ENCODE results near the gene ARHGAP31. TPM values are rescaled to one million over a fixed set of nuclear protein-coding genes. Genes with fewer than 3 reads are reported as not detected.
"Not testable (repeated sequence)": the region's sequence is repeated elsewhere in the genome, so short reads cannot be mapped to it uniquely, and the experiment has no call there.

The ARHGAP31 gene
- polyA plus RNA-seq, 4 donors, result 0.89 to 6.4 (median 4.0) TPM

DNA sequence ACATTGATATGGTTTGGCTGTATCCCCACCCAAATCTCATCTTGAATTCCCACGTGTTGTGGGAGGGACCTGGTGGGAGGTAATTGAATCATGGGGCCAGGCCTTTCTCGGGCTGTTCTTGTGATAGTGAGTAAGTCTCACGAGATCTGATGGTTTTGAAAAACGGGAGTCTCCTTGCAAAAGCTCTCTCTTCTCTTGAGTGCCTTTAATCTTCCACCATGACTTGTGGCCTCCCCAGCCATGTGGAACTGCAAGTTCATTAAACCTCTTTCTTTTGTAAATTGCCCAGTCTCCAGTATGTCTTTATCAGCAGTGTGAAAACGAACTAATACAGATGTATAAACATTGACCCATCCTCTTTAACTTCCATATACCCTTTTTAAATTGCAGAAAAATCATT lies 26.6 kb downstream of the ARHGAP31 start:
- H3K9me3 ChIP-seq (ENCODE audit: control insufficient read depth in 2 of 2, insufficient read depth in 1 of 2, low read depth in 1 of 2, low read length in 1 of 2); FAIRE-seq; H3K4me1 ChIP-seq (ENCODE audit: control insufficient read depth in 3 of 3, insufficient read depth in 2 of 3, low read depth in 1 of 3, low read length in 2 of 3); H3K27me3 ChIP-seq (ENCODE audit: control insufficient read depth in 3 of 3, insufficient read depth in 3 of 3, low read length in 3 of 3); H3K36me3 ChIP-seq (ENCODE audit: control insufficient read depth in 3 of 3, insufficient read depth in 2 of 3, low read depth in 1 of 3, low read length in 3 of 3); H3K27ac ChIP-seq (ENCODE audit: low read depth in 1 of 3, low read length in 2 of 3); DNase-seq; H3K4me3 ChIP-seq (ENCODE audit: low read depth in 1 of 3, low read length in 3 of 3): not testable (repeated sequence)
- 77 to 86% (median 81%) methylated on average over 5 of the region's 5 CpGs for WGBS, 3 donors

DNA sequence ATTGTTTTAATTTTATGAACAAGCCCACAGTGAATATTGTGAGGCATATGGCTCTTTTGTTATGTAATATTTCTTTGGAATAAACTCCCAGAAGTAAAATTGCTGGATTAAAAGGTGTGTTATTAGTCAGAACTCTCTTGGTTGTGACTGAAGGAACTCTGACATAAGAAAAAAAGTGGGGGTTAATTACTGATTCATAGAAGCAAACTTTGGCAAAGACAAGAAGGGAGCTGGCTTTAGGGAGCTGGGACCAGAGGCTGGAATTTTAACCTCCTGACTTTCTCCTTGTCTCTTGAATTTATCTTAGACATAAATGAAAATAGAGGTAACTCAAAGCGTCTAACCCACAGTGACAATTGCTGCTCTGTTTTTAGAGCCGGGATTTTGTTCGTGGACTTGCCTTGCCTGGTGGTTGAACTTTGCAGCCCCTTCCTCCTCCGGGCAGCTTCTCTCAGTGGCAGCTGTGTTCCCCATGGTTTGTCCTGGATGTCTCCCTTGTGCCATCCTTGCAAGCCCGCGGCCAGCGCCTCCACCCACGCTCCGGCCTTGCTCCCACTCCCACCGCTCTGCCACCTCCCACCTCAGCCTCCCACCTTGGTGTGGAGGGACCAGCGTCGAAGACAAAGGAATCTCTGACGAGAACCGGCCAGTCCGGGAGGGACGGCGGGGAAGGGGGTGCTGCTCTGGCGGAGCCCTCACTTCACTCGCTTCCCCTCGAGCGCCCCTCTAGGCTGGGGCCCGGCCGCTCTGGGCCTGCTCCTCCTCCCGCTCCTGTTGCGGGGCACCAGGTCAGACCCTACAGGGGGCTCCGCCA lies 28.0 kb downstream of the ARHGAP31 start:
- FAIRE-seq (no peak), DNase-seq (peak in 1 of 2 donors; percentile 76)
- peaks cover 0 to 7% (median 4%) of the 10 kb centered on the region in 3 donors for H3K4me1 ChIP-seq (ENCODE audit: control insufficient read depth in 3 of 3, insufficient read depth in 2 of 3, low read depth in 1 of 3, low read length in 2 of 3)
- H3K27me3 ChIP-seq (ENCODE audit: control insufficient read depth in 3 of 3, insufficient read depth in 3 of 3, low read length in 3 of 3), result no peaks in the 10 kb centered on the region
- H3K36me3 ChIP-seq (ENCODE audit: control insufficient read depth in 3 of 3, insufficient read depth in 2 of 3, low read depth in 1 of 3, low read length in 3 of 3), result no peaks in the 10 kb centered on the region
- WGBS, 3 donors, result 2 to 3% (median 2%) methylated on average over 21 to 26 of the region's 26 CpGs
- H3K4me3 ChIP-seq (ENCODE audit: low read depth in 1 of 3, low read length in 3 of 3), result peak overlapping the region; percentile 49 to 76 (median 69)
- H3K9me3 ChIP-seq (ENCODE audit: control insufficient read depth in 2 of 2, insufficient read depth in 1 of 2, low read depth in 1 of 2, low read length in 1 of 2), result no peaks in the 10 kb centered on the region
- peak overlapping the region; percentile 41 to 96 (median 73) for H3K27ac ChIP-seq (ENCODE audit: low read depth in 1 of 3, low read length in 2 of 3)

DNA sequence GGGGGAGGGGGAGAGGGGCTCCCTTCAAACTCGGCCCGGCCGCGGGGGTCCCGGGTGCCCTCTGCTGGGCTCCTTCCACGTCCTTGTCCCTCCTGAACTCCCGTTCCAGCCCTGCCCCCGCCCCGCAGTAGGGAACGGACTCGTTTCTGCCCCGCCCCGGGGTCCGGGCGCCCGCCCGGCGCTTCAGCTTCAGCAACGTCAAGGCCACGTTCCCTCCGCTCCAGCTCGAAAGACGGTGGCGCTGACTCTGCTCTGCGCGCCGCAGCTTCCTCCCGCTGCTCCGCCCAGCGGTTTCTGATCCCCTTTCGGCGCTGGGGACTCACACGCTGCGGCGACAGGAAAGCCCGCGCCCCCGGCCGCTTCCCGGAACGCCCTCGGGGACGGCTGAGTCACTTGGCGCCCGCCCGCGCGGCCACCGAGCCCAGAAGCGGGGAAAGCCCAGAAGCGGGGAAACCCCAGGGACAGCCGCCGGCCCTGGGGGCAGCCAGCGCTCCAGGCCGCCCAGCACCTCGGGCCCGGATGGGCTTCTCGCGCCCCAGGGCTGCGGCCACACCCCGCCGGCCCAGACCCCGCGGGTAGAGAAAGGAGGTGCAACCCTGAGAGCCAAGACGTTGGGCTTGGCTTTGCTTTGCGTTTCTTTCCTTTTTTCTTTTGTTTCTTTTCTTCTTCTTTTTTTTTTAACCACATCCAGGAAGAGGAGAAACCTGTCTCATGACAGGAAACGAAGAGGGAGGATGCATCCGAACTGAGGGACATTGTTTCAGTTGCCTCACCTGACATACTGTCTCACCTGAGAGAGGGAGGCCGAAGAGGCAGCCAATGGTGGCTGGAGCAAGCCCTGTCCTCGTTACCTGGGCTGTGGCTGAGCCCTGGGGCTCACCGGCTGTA lies 28.9 kb downstream of the ARHGAP31 start:
- Histone ChIP-seq H3K9me3 (ENCODE audit: control insufficient read depth in 2 of 2, insufficient read depth in 1 of 2, low read depth in 1 of 2, low read length in 1 of 2) (no peaks in the 10 kb centered on the region), H3K4me3 (ENCODE audit: low read depth in 1 of 3, low read length in 3 of 3) (peak overlapping the region; percentile 49 to 76 (median 69)), H3K4me1 (ENCODE audit: control insufficient read depth in 3 of 3, insufficient read depth in 2 of 3, low read depth in 1 of 3, low read length in 2 of 3) (peaks cover 0 to 7% (median 4%) of the 10 kb centered on the region in 3 donors), H3K27ac (ENCODE audit: low read depth in 1 of 3, low read length in 2 of 3) (peak overlapping the region; percentile 41 to 96 (median 73)), H3K36me3 (ENCODE audit: control insufficient read depth in 3 of 3, insufficient read depth in 2 of 3, low read depth in 1 of 3, low read length in 3 of 3) (no peaks in the 10 kb centered on the region), H3K27me3 (ENCODE audit: control insufficient read depth in 3 of 3, insufficient read depth in 3 of 3, low read length in 3 of 3) (no peaks in the 10 kb centered on the region)
- DNase-seq (peak; percentile 64 to 92), FAIRE-seq (no peak)
- WGBS, 3 donors, result 1 to 2% (median 2%) methylated on average over 64 to 71 of the region's 71 CpGs

DNA sequence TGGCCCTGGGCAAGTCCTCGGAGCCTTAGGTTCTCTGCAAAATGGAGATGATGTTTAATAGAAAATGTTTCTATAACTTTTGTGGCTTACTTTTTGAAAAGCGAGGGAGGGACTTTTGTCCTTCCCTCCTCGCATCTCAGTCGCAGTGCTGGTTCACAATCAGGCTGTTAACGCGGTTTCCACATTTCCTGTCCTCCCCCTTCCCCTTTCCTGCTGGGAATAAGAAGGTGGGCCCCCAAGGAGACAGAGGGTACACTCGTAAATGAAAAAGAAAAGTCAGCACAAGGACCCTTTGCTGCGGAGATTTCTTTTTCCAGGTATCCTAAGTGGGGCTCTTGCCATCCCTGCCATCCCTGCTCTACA lies 29.5 kb downstream of the ARHGAP31 start:
- 61 to 85% (median 72%) methylated on average over 8 of the region's 8 CpGs for WGBS, 3 donors
- Histone ChIP-seq H3K4me1 (ENCODE audit: control insufficient read depth in 3 of 3, insufficient read depth in 2 of 3, low read depth in 1 of 3, low read length in 2 of 3) (peaks cover 0 to 7% (median 4%) of the 10 kb centered on the region in 3 donors), H3K27me3 (ENCODE audit: control insufficient read depth in 3 of 3, insufficient read depth in 3 of 3, low read length in 3 of 3) (no peaks in the 10 kb centered on the region), H3K4me3 (ENCODE audit: low read depth in 1 of 3, low read length in 3 of 3) (peak overlapping the region in 2 of 3 donors; percentile 69 to 76), H3K36me3 (ENCODE audit: control insufficient read depth in 3 of 3, insufficient read depth in 2 of 3, low read depth in 1 of 3, low read length in 3 of 3) (no peaks in the 10 kb centered on the region), H3K9me3 (ENCODE audit: control insufficient read depth in 2 of 2, insufficient read depth in 1 of 2, low read depth in 1 of 2, low read length in 1 of 2) (no peaks in the 10 kb centered on the region), H3K27ac (ENCODE audit: low read depth in 1 of 3, low read length in 2 of 3) (peak overlapping the region; percentile 41 to 96 (median 73))
- DNase-seq, result no peak
- FAIRE-seq, result no peak

DNA sequence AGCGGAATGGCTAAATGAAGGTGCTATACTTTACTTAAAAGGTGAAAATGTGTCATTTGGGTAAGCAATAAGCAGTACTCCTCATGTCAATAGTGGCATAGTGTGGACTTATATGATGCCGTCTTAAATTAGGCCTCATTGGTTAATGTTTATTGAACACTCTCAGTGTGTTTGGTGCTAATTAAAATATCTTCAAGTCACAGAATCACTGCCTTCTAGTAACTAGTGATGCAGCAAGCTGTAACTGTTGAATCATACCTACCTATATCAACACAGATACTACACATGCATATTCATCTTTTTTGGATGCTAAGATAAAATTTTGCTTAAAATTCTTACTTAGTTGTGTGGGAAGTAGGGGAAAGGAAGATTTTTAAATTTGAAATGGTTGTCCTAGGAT lies 30.7 kb downstream of the ARHGAP31 start:
- no peak overlapping the region for H3K27ac ChIP-seq (ENCODE audit: low read depth in 1 of 3, low read length in 2 of 3)
- H3K9me3 ChIP-seq (ENCODE audit: control insufficient read depth in 2 of 2, insufficient read depth in 1 of 2, low read depth in 1 of 2, low read length in 1 of 2), result no peaks in the 10 kb centered on the region
- peaks cover 0 to 7% (median 4%) of the 10 kb centered on the region in 3 donors for H3K4me1 ChIP-seq (ENCODE audit: control insufficient read depth in 3 of 3, insufficient read depth in 2 of 3, low read depth in 1 of 3, low read length in 2 of 3)
- H3K27me3 ChIP-seq (ENCODE audit: control insufficient read depth in 3 of 3, insufficient read depth in 3 of 3, low read length in 3 of 3), result no peaks in the 10 kb centered on the region
- FAIRE-seq (no peak), DNase-seq (no peak)
- WGBS, 3 donors, result 48 to 59% (median 53%) methylated on average over 2 of the region's 2 CpGs
- no peak overlapping the region for H3K4me3 ChIP-seq (ENCODE audit: low read depth in 1 of 3, low read length in 3 of 3)
- H3K36me3 ChIP-seq (ENCODE audit: control insufficient read depth in 3 of 3, insufficient read depth in 2 of 3, low read depth in 1 of 3, low read length in 3 of 3), result no peaks in the 10 kb centered on the region

DNA sequence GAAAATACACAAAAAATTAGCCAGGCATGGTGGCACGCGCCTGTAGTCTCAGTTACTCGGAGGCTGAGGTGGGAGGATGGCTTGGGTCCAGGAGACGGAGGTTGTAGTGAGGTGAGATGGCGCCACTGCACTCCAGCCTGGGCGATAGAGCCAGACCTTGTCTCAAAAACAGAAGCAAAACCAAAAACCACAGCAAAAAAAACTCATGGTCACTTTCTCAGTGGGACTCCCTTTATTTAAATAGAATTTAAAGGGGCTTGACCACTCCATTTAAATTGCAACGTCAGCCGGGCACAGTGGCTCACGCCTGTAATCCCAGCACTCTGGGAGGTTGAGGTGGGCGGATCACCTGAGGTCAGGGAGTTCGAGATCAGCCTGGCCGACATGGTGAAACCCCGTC lies 32.8 kb downstream of the ARHGAP31 start:
- H3K4me1 ChIP-seq (ENCODE audit: control insufficient read depth in 3 of 3, insufficient read depth in 2 of 3, low read depth in 1 of 3, low read length in 2 of 3), result peaks cover 0 to 6% (median 4%) of the 10 kb centered on the region in 3 donors
- H3K9me3 ChIP-seq (ENCODE audit: control insufficient read depth in 2 of 2, insufficient read depth in 1 of 2, low read depth in 1 of 2, low read length in 1 of 2), result no peaks in the 10 kb centered on the region
- H3K4me3 ChIP-seq (ENCODE audit: low read depth in 1 of 3, low read length in 3 of 3), result no peak overlapping the region
- no peak for FAIRE-seq
- WGBS, 3 donors, result 86 to 93% (median 92%) methylated on average over 13 of the region's 13 CpGs
- DNase-seq, result no peak
- no peaks in the 10 kb centered on the region for H3K36me3 ChIP-seq (ENCODE audit: control insufficient read depth in 3 of 3, insufficient read depth in 2 of 3, low read depth in 1 of 3, low read length in 3 of 3)
- H3K27ac ChIP-seq (ENCODE audit: low read depth in 1 of 3, low read length in 2 of 3), result no peak overlapping the region
- no peaks in the 10 kb centered on the region for H3K27me3 ChIP-seq (ENCODE audit: control insufficient read depth in 3 of 3, insufficient read depth in 3 of 3, low read length in 3 of 3)

DNA sequence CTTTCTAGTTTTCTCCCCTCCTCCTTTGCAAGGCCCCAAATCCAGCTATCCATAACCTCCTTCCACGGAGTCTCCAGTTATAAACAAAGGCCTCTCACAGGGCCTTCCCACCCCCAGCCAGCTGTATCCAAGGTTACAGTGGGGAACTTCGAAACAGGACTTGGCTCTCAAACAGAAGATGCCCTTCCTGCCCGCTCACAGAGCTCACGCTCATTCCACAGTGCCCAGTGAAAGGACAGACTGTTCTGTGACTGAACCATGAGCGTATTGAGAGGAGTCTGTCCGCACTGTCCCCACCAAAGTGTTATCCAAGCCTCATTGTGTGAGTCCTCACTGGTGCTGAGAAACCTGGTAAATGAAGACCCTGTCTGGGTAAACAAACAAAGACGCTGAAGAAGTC lies 35.4 kb downstream of the ARHGAP31 start:
- WGBS, 3 donors, result 72 to 80% (median 75%) methylated on average over 7 of the region's 7 CpGs
- Histone ChIP-seq H3K9me3 (ENCODE audit: control insufficient read depth in 2 of 2, insufficient read depth in 1 of 2, low read depth in 1 of 2, low read length in 1 of 2) (no peaks in the 10 kb centered on the region), H3K27ac (ENCODE audit: low read depth in 1 of 3, low read length in 2 of 3) (peak overlapping the region in 1 of 3 donors; percentile 11), H3K4me1 (ENCODE audit: control insufficient read depth in 3 of 3, insufficient read depth in 2 of 3, low read depth in 1 of 3, low read length in 2 of 3) (no peaks in the 10 kb centered on the region), H3K27me3 (ENCODE audit: control insufficient read depth in 3 of 3, insufficient read depth in 3 of 3, low read length in 3 of 3) (no peaks in the 10 kb centered on the region), H3K4me3 (ENCODE audit: low read depth in 1 of 3, low read length in 3 of 3) (no peak overlapping the region), H3K36me3 (ENCODE audit: control insufficient read depth in 3 of 3, insufficient read depth in 2 of 3, low read depth in 1 of 3, low read length in 3 of 3) (no peaks in the 10 kb centered on the region)
- DNase-seq, result no peak
- no peak for FAIRE-seq

DNA sequence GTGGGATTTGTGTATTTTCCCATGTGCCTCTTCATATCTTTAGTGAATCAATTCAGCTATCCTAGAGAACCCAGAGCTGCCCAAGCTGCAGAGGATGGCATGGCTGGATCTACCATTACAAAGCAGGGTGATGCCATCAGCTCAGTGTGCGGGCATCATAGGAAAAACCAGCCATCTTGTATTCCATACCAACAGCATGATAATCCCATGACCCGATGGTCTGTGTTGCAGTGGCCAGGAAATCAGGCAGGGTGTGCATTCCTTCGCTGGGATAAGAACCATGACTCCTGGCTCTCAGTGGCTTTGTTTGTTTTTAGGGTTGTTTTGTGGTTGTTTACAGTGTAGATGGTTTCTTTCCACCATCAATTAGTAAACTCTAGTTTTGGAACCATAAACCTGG lies 36.0 kb downstream of the ARHGAP31 start:
- no peaks in the 10 kb centered on the region for H3K36me3 ChIP-seq (ENCODE audit: control insufficient read depth in 3 of 3, insufficient read depth in 2 of 3, low read depth in 1 of 3, low read length in 3 of 3)
- no peaks in the 10 kb centered on the region for H3K27me3 ChIP-seq (ENCODE audit: control insufficient read depth in 3 of 3, insufficient read depth in 3 of 3, low read length in 3 of 3)
- no peak for FAIRE-seq
- DNase-seq, result no peak
- H3K9me3 ChIP-seq (ENCODE audit: control insufficient read depth in 2 of 2, insufficient read depth in 1 of 2, low read depth in 1 of 2, low read length in 1 of 2), result no peaks in the 10 kb centered on the region
- H3K27ac ChIP-seq (ENCODE audit: low read depth in 1 of 3, low read length in 2 of 3), result no peak overlapping the region
- no peak overlapping the region for H3K4me3 ChIP-seq (ENCODE audit: low read depth in 1 of 3, low read length in 3 of 3)
- H3K4me1 ChIP-seq (ENCODE audit: control insufficient read depth in 3 of 3, insufficient read depth in 2 of 3, low read depth in 1 of 3, low read length in 2 of 3), result no peaks in the 10 kb centered on the region
- 86 to 91% (median 88%) methylated on average over 3 of the region's 3 CpGs for WGBS, 3 donors
